HG02759 (cell line): ENCODE measurements around the gene PGLYRP4.
"Not testable (repeated sequence)": the region's sequence is repeated elsewhere in the genome, so short reads cannot be mapped to it uniquely, and the experiment has no call there.

Experiments used
- ATAC-seq: cut with Tn5 transposase; IDR thresholded peaks from one replicate; pipeline ENCODE4 v1.9.1; 2021; ENCODE audit warnings: mild to moderate bottlenecking, moderate library complexity; ENCODE audit not compliant: unreplicated experiment

The PGLYRP4 gene

DNA sequence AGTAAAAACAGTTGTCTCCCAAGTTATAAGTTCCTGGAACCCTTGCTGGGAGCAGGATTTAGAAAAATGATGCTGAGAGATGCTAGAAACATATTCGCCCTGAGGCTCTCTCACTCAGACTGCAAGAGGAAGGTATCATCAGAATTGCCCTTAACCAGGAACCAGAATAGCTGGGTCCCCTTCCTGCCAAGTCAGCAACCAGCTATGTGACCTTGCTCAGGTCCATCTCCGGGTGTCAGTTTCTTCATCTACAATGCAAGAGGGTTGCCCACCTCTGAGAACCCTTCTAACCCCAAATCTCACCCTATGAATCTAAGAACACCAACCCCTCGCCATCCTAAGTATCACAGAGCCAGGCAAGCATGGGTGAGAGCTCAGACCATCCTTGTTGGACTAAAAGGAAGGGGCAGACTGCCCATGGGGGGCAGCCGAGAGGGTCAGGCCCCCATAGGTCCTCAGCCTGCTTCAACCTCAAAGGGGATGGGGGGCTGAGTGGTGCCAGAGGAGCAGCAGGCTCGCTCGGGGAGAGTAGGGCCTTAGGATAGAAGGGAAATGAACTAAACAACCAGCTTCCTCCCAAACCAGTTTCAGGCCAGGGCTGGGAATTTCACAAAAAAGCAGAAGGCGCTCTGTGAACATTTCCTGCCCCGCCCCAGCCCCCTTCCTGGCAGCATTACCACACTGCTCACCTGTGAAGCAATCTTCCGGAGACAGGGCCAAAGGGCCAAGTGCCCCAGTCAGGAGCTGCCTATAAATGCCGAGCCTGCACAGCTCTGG, 8.6 kb upstream of the PGLYRP4 start:
- no peak for ATAC-seq

- ATAC-seq: no peak
Observed at GRCh38 chr1:153356392-153357075, 7.9 kb upstream of the PGLYRP4 start.

- ATAC-seq: no peak
Observed at GRCh38 chr1:153355445-153356071, 6.9 kb upstream of the PGLYRP4 start.

DNA sequence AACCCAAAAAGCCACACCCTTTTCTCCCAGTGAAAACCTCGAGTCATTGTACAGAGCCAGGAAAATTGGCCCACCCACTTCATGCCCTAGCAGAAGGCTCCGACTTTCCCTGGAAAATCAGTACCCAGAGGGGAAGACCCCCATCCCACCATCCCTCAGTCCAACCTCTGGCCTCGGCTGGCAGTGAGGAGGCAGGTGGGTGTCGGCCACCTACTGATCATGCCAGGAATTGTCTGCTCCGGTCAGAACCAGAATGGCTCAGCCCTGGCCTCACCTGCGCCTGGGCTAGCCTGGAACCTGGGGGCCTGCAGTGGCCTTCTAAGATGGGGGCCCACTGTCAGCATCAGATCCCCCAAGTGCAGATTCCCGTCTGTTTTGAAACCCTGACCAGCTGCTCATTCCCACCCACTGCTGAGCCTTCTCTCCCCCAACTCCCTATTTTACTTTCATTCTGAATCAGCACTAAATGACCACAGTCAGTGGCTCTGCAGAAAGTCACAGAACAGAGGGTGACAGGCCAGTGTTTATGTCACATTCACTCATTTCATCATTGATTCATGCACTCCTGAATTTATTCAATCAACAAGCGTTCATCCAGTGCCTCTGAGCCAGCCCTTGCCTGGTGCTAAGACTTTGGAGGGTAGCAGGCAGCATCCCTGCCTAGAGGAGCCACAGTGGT, 6.0 kb upstream of the PGLYRP4 start:
- no peak for ATAC-seq

DNA sequence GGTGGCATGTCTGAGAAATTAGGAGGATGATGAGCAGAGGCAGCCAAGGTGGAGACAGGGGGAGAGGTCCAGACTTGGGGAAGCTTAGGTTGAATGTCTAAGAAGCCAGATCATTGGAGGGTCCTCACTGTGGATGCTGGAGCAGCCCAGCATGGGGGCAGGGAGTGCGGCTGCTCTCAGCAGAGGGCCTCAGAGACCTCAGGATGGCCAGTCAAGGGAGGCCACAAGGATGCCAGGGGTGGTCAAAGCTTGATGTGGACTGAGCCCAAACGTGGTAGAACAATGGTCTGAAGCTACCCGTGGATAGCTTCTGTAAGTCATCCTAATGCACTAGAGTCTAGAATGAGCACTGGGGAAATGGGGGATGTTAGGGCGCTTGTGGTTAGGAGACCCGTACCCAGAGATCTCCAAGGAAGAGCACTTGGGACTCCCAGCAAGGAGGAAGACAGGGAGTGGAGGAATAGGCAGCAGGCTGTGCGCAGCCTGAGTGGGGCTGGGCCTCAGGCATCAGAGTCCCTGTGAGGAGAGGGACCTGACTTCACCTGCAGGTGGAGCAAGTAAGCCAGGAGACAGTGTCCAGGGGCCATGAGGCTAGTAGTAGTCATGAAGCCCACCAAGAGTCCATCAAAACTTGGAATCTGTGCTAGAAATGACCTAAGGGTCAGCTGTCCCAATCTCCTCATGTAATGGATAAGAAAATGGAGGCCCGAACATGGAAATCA, 4.7 kb upstream of the PGLYRP4 start:
- ATAC-seq: no peak

GRCh38 chr1:153352523-153352922, 3.9 kb upstream of the PGLYRP4 start:
- ATAC-seq: no peak

- no peak for ATAC-seq
Observed at GRCh38 chr1:153350321-153350957, 1.8 kb upstream of the PGLYRP4 start.

- ATAC-seq: no peak
Observed at GRCh38 chr1:153349363-153350320, 1.0 kb upstream of the PGLYRP4 start.

DNA sequence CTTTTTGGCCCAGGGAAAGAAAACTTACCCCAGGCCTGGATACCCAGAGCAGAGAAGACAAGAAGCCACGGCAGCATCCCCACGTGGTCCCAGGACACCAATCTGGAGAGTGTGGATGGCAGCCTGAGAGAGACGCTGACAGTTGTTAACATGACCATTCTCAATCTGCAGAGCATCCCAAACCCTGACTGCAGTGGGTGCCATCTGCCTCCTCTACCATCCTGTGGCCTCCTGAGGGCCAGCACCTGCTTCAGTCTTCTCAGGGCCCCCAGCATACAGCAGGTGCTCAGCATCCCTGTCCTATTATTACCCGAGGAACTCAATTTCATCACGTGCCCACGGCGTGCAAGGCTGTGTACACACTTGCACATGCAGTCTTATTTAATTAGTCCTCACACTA, 785 bp downstream of the PGLYRP4 start:
- ATAC-seq: no peak

DNA sequence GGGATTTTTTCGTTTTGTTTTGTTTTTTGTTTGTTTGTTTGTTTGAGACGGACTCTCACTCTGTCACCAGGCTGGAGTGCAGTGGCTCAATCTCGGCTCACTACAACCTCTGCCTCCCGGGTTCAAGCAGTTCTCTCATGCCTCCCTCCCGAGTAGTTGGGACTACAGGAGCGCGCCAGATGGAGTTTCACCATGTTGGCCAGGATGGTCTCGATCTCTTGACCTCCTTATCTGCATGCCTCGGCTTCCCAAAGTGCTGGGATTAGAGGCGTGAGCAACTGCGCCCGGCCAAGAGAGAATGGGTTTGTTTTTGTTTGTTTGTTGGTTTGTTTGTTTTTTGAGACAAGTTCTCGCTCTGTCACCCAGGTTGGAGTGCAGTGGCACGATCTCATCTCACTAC, 1.6 kb downstream of the PGLYRP4 start:
- ATAC-seq: not testable (repeated sequence)

DNA sequence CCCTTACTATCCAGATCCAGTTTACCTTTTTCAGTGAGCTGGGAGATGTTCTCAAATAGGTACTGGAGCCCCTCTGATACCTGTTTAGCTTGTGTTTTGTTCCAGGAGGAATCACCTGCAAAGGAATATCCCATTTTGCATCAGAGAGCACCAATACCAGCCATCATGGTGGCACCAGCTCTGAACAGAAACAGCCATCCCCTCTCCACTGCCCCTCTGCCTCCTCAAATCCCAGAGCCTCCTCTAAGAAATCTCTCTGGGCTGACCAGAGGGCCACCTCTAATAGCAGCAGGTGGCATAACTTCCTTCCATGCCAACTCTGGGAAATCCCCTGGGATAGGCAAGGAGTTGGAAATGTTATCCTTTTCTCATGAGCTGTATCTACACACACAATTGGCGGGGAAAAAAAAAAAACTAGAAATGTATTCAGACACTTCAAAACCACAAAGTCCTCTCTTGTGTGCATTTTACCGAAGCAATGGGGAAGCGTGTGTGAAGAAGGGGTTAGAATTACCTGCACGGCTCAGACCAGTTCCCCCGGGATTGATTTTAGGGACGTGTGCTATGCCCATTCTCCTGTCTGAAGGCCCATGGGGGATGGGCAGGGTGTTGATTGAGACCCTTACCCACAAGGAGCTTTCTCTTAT, 2.4 kb downstream of the PGLYRP4 start:
- no peak for ATAC-seq

DNA sequence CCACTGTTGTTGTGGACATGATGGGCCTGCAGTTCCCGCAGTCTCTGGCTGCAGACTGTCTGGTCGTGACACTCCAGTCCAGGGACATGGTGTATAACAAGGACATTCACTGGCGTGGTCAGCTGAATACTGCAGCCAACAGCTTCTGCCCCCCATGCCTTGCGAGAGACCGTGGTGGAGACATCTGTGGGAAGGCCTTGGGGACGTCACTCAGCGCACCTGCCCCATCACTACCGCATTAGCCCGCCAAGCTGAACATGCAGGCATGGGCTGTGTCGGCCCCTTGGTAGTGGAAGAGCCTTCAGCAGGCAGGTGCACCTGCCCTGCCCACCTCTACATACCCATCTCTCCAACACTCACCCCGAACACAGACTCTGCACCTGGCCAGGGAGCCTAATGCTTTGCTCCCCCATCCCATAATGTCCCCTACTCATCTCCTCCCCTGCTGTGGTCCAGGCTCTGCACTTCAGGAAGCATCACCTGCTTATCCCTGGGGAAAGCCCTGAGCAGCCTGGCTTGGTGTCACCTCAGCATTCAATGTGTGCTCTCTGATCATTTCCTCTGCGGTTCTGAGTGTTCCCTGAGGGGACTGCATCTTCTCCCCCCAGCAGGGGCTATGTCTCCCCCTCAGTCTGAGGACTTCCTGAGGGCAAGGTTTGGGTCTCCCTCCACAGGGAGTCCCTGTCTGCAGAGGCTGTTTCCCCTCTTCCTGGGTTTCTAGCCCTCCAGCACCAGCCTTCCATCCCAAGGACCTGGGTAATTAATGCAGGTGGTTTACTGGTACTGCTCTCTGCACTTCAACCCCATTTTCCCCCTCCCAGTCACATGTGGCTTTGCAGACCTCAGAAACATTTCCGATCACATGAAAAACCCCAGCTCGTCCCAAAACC, 3.2 kb downstream of the PGLYRP4 start:
- ATAC-seq: no peak

DNA sequence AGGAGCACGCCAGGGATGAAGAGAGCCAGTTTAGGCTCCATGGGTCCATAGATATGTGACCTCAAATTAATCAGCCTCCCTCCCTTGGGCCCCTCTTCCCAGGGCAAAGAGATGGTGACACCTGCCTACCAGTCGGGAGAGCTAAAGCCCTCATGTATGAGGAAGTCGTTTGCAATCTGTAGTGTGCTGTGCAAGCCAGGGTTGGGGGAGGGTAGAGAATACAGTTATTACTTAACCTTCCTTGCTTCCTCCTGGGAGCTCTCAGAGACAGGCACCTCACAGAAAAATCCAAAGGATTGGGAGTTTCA, 4.0 kb downstream of the PGLYRP4 start:
- no peak for ATAC-seq

DNA sequence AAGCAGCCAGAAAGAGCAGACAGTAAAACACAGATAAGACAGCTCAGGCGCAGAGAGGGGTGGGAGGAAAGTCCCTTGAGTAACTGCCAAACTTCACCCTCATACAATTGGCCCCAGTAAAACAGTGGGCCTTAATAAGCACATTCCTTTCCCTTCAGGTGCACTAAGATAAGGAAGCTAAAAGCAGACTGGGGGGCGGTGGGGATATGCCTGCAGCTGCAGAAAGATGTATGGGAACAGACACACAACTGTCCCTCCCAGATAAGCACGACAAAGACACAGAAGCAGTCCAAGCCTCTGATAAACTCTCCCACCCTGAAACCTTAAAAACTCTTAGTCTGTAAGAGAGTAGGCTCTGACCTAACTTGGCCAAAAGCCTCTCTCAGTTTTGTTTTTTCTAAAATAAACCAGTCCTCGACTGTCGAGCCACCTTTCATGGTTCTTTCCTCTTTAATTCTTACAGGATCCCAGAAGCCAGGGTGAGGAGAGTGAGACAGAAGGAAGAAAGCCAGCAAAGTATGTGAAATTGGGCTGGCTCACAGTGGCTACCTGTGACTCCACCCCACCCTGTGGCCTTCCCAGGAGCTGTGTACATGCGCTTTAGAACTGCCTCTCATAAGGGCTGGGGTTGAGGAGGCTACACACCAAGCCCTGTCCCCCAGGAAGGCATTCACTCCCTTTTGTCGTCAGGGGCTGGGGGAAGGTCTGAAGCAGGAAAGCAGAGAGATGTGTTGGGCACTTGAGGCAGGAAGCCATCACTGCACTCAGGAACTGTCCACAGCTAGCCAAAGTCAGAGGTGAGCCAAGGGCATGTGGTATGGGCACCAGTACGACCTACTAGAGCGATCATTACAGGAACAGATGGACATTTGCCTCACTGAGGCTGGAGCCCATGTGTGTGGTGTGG, 4.6 kb downstream of the PGLYRP4 start:
- ATAC-seq: no peak

- no peak for ATAC-seq
Observed at GRCh38 chr1:153343040-153343681, 5.5 kb downstream of the PGLYRP4 start.

- ATAC-seq: no peak
Observed at GRCh38 chr1:153342178-153342577, 6.5 kb downstream of the PGLYRP4 start.
